ENCODE results near the gene HERC6. TPM values are rescaled to one million over a fixed set of nuclear protein-coding genes. Genes with fewer than 3 reads are reported as not detected.
"Not testable (repeated sequence)": the region's sequence is repeated elsewhere in the genome, so short reads cannot be mapped to it uniquely, and the experiment has no call there.

The HERC6 gene
- total RNA-seq (ENCODE audit: low replicate concordance) = 4.9 and 14.0 TPM in 2 replicates

- peak within 1 kb of the TSS; percentile 92 for H3K4me3 ChIP-seq (ENCODE audit: low read depth, low read length)
- DNase-seq (ENCODE audit: low read depth) = peak; percentile 78
- TF ChIP-seq CTCF (IDR thresholded peaks at IDR 0.05; ENCODE audit: insufficient read depth, low read length) = peak; percentile 78
Measured at GRCh38 chr4:88378691-88379559, at the start of gene HERC6. HERC6 (plus strand) TSS chr4:88378852; CDS start chr4:88378922, 70 bp downstream.

GRCh38 chr4:88333741-88334405, 44.8 kb upstream of the HERC6 start:
- no peak for TF ChIP-seq CTCF (IDR thresholded peaks at IDR 0.05; ENCODE audit: insufficient read depth, low read length)
- peak; percentile 84 for DNase-seq (ENCODE audit: low read depth)
- H3K4me3 ChIP-seq (ENCODE audit: low read depth, low read length) = no peak overlapping the region

- no peak for TF ChIP-seq CTCF (IDR thresholded peaks at IDR 0.05; ENCODE audit: insufficient read depth, low read length)
- no peak overlapping the region for H3K4me3 ChIP-seq (ENCODE audit: low read depth, low read length)
- peak; percentile 34 for DNase-seq (ENCODE audit: low read depth)
Measured at GRCh38 chr4:88335092-88335665, 43.5 kb upstream of the HERC6 start.

- DNase-seq (ENCODE audit: low read depth) = peak; percentile 95
- no peak for TF ChIP-seq CTCF (IDR thresholded peaks at IDR 0.05; ENCODE audit: insufficient read depth, low read length)
- no peak overlapping the region for H3K4me3 ChIP-seq (ENCODE audit: low read depth, low read length)
Measured at GRCh38 chr4:88341227-88342192, 37.1 kb upstream of the HERC6 start.

- DNase-seq (ENCODE audit: low read depth); H3K4me3 ChIP-seq (ENCODE audit: low read depth, low read length): not testable (repeated sequence)
Measured at GRCh38 chr4:88346902-88347301, 31.8 kb upstream of the HERC6 start.

GRCh38 chr4:88348761-88349160, 29.9 kb upstream of the HERC6 start:
- DNase-seq (ENCODE audit: low read depth); H3K4me3 ChIP-seq (ENCODE audit: low read depth, low read length): not testable (repeated sequence)

- no peak for TF ChIP-seq CTCF (IDR thresholded peaks at IDR 0.05; ENCODE audit: insufficient read depth, low read length)
- no peak overlapping the region for H3K4me3 ChIP-seq (ENCODE audit: low read depth, low read length)
- DNase-seq (ENCODE audit: low read depth) = no peak
Measured at GRCh38 chr4:88350786-88351185, 27.9 kb upstream of the HERC6 start.
